PC-3 (cell line): Measurements from ENCODE around the gene SIL1.

Experiments
- EZH2 ChIP-seq: fragments of 300-600 bp; sonication (generic); IDR thresholded peaks from one replicate; pipeline ENCODE4 v1.6.1; 2017; ENCODE audit warnings: antibody characterized with exemption, mild to moderate bottlenecking, low read length; ENCODE audit not compliant: unreplicated experiment
- EZH2phosphoT487 ChIP-seq: fragments of 300-600 bp; sonication (generic); IDR thresholded peaks from 2 replicates; pipeline ENCODE4 v1.6.1; 2018; ENCODE audit warnings: mild to moderate bottlenecking, antibody characterized with exemption, low read length, borderline replicate concordance
- TF ChIP-seq, protein P1 (sequence below): fragments of 300-600 bp; sonication (generic); conservative IDR thresholded peaks from 2 replicates; pipeline ENCODE4 v1.5.1; 2017; ENCODE audit warnings: antibody characterized with exemption, low read depth, mild to moderate bottlenecking, low read length

GRCh38 chr5:139215107-139215975, 17.2 kb upstream of the SIL1 start:
- TF ChIP-seq, protein P1, sequence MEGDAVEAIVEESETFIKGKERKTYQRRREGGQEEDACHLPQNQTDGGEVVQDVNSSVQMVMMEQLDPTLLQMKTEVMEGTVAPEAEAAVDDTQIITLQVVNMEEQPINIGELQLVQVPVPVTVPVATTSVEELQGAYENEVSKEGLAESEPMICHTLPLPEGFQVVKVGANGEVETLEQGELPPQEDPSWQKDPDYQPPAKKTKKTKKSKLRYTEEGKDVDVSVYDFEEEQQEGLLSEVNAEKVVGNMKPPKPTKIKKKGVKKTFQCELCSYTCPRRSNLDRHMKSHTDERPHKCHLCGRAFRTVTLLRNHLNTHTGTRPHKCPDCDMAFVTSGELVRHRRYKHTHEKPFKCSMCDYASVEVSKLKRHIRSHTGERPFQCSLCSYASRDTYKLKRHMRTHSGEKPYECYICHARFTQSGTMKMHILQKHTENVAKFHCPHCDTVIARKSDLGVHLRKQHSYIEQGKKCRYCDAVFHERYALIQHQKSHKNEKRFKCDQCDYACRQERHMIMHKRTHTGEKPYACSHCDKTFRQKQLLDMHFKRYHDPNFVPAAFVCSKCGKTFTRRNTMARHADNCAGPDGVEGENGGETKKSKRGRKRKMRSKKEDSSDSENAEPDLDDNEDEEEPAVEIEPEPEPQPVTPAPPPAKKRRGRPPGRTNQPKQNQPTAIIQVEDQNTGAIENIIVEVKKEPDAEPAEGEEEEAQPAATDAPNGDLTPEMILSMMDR = no peak
- no peak for TF ChIP-seq EZH2
- TF ChIP-seq EZH2phosphoT487 = no peak
